GM04503 (cell line): ENCODE results near the gene FBXL7.

ENCODE experiments used
- DNase-seq: peaks from one replicate; pipeline ENCODE4 v3.0.0-alpha.2; 2012; ENCODE audit warnings: low read depth

FBXL7 gene

DNA sequence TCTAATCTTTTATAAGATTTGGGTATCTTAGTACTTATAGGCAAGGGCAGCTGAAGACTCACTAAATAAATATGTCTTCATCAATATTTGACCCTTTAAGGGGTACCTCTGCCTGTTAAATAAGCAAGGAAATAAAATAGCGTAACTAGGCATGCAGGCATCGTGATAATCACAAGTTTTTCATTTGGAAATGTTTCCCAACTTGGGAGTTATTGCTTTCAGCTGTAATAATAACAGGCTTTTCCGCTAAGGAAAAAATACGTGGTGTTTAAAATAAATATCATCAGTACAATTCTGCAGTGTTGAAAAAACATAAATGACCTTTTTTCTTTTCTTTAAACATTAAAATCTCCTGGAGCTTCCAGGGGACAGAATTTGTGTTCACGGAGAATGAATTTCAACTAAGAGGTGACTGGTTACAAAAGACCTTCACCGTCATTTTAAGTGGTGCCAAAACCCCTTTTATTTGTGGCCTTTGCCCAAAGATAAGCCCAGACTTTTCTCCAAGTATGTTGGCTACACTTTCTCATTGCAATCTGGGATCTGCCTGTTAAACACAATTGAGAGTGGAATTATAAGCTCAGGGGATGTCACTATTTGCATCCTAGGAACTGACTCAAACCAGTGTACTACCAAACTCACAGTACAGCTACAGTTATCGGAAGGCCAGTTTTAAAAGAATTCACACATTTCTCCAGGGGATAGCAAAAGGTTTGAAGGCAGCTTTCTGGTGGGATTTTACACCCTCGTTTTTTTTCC, 218.6 kb downstream of the FBXL7 start:
- DNase-seq, result no peak

DNA sequence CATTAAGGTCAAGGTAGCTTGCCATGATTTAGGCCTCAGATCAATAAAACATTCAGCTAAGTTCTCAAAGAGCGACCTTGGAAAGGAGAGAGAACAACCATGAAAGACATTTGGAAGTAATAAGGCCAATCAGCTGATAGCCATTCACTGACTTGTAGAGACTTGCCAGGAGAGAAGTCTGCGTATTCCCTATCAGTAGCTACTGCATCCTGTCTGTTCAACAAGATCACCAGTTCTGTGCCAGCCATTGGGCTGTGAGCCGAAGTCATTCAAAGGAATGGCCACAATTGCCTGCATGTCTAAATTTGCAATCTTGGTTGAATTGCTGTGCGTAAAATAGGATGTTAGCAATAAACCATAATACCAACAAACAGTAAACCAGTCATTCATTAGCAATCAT, 219.8 kb downstream of the FBXL7 start:
- DNase-seq, result no peak

DNA sequence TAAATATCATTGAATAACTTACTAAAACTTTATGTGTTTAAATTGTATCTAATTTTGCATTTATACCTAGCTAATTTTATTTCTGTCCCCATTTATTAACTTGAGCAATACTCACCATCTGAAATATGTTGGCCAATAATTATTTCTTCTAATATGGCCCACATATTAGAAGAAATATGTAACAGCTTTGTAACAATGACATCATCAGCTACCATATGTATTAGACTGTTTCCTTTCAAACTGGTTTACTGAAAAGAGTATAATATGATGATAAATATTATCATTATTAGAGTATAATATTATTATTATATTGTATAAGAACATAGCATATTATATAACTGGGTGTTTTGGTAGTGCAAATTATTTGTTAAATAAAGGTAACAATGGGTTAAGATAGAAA, 220.5 kb downstream of the FBXL7 start:
- no peak for DNase-seq

DNA sequence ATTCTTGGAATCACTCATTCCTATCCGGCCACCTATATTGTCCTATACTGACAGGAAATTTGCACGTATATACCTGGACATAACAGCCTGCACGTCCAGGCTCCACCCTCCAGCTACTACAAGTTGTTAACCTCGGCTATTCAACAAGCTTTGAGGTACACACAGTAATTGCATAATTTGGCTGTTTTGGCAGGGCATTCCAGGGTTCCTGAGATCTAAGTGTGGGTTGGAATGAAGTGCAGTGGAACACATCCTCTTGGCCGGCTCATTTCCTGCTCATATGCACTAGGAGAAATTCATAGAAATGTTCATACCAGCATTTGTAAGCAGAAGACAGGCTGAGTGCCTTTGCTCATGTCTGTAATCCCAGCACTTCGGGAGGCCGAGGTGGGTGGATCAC, 222.3 kb downstream of the FBXL7 start:
- no peak for DNase-seq

DNA sequence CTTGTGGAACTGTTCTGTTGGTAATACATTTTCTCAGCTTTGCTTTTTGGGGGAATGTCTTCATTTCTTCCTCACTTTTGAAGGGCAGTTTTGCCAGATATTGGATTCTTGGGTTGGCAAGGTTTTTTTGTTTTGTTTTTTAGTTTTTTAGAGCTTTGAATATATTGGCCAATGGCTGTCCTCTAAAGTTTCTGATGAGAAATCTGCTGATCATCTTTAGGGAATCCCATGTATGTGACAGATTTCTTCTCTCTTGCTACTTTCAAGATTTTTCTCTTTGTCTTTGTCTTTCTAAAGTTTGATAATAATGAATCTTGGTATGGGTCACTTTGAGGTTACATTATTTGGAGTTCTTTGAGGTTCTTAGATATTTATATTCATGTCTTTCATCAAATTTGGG, 227.4 kb downstream of the FBXL7 start:
- DNase-seq, result no peak

DNA sequence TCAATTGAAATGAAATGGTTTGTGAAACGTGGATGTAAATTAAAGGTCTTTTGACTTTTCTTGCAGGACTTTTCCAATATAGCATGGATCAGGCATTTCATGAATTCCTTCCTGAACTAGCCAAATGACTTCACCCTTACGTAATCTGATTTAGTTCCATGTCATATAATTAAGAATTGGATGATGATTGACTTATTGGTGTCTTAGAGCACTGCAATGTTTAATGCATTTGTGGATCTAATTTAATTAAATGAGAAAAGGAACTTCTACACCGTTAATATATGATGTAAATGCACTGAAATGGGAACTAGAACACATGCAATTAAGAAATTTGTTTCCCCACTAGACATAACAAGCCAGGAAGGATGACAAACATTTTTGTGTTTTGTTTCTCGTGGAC, 228.8 kb downstream of the FBXL7 start:
- no peak for DNase-seq

- DNase-seq, result no peak
Observed at GRCh38 chr5:15731699-15732098, 231.7 kb downstream of the FBXL7 start.

DNA sequence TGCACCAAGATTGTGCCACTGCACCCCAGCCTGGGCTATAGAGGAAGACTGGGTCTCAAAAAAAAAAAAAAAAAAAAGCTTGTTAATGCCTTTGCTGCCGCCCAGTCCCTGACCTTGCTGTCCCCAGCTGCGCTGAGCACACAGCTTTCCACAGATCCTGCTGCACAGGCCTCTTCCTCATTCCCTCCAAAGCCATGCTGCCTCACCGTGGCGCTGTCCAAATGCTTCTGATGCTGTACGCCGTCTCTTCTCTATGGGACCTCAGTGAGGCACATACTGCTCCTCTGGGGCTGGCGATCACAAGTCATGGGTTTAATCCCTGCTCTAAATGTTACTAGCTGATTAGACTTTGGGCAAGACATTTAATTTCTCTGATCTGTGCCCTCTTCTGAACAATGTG, 234.1 kb downstream of the FBXL7 start:
- no peak for DNase-seq

GRCh38 chr5:15737036-15737821, 237.2 kb downstream of the FBXL7 start:
- no peak for DNase-seq

DNA sequence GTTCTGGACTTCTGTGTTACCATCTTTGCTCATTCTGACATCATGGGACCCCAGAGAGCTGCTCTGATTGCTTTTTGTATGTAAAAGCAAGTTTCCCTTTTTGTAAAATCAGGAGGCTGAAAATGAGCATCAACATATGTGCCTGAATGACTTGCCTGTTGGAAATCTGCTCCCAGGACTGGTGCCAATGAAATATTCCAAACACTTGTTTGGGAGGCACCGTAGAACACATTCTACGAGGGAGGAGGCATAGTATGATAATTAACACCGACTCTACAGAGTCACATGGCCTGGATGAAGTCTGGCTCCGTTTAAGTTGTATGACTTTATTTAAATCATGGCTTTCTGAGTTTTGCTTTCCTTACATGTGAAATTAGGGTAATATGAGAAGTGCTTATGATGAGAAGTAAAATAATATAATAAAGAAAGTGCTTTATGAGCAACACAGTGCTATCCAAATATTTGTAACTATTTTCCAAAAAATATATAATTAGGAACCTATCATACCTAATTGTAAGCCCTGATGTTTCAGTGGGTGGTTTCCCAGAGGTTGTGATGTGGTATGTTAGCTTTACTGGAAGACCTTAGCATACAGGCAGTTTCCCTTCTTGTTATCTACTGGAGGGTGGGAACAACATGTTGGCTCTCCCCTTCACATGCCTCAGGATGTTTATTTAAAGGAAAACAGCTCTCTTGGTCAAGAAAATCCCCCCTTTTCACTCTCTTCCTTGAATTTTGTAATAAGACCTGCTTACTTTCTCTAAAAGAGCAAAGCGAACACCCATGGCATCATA, 238.1 kb downstream of the FBXL7 start:
- DNase-seq, result no peak

GRCh38 chr5:15740383-15740782, 240.4 kb downstream of the FBXL7 start:
- no peak for DNase-seq

DNA sequence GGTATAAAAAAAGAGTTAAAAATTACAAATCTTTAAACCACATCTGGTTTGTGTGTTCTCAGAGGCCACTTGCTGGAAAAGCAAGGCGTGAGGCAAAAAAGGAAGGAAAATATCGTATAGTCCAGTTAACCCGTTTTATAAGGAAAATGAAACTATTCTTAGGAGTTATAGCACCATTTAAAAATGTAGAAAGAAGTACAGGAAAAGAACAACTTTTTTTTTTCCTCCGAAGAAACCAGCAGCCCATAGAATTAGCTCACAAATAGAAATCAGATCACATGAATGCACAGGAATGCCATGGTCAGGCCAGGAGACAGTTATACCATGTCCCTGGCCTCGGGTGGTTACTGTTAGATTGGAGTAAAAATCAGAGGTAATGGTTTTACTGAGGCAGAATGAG, 241.6 kb downstream of the FBXL7 start:
- DNase-seq, result no peak

DNA sequence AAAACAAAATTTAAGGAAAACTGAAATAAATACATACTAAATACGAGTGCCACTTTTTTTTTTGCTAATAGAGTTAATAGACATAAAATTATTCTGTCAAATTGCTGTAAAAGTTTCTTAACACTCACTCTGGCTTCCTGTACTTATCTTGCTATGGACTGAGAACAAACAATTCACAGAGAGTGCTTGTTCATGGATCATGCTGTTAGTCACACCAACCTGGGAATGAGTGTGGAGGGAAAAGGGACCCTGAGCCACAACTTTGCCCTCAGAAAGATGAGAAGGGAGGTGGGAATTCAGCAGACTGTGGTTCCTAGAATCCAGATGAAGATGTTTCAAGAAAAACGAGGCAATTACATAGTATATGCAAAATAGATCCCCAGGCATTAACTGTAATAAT, 246.9 kb downstream of the FBXL7 start:
- DNase-seq, result no peak

- DNase-seq, result no peak
Observed at GRCh38 chr5:15748266-15748665, 248.3 kb downstream of the FBXL7 start.

GRCh38 chr5:15752663-15753285, 252.8 kb downstream of the FBXL7 start:
- DNase-seq, result no peak

- no peak for DNase-seq
Observed at GRCh38 chr5:15753752-15754151, 253.8 kb downstream of the FBXL7 start.

DNA sequence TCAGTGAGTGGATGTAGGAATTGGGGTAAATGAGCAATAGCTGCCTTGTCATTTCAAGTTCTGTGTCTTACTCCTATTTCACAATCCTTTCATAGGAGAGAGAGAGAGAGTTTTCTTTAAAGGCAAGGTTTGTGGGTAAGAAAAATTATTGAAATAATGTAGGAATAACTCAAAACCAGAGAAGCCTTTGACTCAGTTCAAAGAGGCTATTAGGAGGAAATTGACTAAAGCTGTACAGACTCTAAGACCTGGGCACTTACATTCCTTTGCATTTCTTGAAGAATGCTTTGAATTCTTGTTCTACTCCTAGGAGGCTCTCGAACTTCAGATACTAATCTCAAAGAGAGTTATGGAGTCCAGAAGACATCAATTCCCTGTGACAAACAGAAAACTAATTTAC, 257.1 kb downstream of the FBXL7 start:
- DNase-seq, result peak; percentile 70

DNA sequence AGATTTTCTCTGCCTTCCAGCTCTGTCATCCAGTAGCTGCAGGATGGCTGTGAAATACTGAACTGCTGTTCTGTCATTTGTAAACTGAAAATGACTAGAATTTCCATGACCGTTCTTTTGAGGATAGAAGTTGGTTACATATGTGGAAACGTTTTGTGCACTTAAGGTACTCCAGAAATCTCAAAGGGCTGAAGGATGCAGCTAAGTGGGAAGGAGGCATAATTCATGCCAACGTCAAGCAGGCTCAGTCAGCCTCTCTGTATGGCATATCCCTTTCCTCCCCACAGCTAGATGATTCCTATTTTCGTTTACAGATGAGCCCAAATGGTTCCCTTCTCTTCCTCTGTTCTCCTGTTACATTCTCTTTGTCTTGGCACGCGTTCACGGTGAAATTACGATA, 257.6 kb downstream of the FBXL7 start:
- no peak for DNase-seq

DNA sequence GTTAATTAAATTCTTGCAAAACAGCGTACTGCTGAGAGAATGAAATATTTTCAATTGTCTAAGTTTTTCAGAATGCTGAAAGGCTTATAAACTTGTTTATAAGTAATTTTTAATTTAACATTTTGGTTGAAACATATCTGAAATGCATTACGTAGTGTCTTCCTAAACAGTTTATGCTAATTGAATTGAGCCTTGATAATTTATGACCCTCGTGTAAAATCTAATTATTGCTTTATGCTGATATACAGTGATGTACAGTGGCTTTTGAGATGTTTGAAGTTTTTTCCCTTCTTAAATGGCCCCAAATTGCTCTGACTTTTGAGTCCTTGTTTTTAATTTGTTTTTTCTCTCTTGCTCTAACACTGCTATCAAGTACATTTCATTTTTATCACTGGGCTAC, 262.7 kb downstream of the FBXL7 start:
- no peak for DNase-seq

- peak; percentile 44 for DNase-seq
Observed at GRCh38 chr5:15763754-15764153, 263.8 kb downstream of the FBXL7 start.

DNA sequence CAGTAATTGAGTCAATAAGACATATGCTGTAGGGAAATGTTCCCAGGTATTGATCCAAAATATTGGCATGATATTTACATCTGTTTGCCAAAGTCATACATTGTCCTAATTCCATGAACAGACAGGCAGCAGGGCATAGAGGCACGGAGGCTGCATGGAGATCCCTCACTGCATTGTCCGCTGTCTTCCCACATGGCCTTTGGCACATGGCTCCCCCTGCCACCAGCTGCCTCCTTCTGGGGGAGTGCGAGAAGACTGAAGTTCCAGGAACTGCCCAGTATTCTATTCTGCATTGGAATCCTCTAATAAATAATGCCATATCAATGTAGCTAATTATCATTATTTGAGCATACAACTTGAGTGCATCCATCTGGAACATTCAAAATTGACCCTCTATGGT, 269.0 kb downstream of the FBXL7 start:
- no peak for DNase-seq

DNA sequence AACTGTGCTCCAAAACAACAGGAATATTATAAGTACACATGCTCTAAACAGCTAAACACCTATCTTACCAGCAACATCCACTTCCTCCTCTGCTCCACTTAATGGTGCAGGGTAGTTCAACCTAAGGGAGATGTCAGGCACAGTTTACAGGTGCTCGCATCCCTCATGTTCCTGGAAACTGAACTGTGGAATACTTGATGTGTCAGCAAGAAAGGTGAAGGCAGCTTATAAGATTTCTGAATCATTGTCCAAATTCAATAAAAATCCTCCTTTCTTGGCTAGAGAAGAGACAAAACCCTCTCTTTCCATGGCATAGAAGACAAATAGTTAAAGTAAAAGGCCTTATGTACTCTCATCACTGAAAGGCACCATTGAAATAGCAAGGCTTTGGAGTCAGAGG, 272.2 kb downstream of the FBXL7 start:
- DNase-seq, result no peak
